Uterus (tissue), 4 donors: Measurements from ENCODE around the gene EGF. TPM values are rescaled to one million over a fixed set of nuclear protein-coding genes. Genes with fewer than 3 reads are reported as not detected.

Experiments used
- DNase-seq, 2 donors: peaks; one replicate each; pipeline ENCODE4 v3.0.0-alpha.2; 2019 to 2020
- H3K27ac ChIP-seq, 2 donors: fragments of 200-600 bp; sonication (generic); 1 replicate in 1 of 2; 2 replicates in 1 of 2; pipeline ENCODE4 v1.5.1; 2016 to 2018
- H3K27me3 ChIP-seq, 2 donors: fragments of 200-600 bp; sonication (generic); one replicate each; pipeline ENCODE4 v1.5.1; 2018 to 2019; ENCODE audit warnings: control low read depth in 1 of 2
- H3K36me3 ChIP-seq, 2 donors: fragments of 200-600 bp; sonication (generic); one replicate each; pipeline ENCODE4 v1.5.1; 2019; ENCODE audit warnings: control low read depth in 1 of 2
- H3K4me1 ChIP-seq, 2 donors: fragments of 200-600 bp; sonication (generic); one replicate each; pipeline ENCODE4 v1.5.1; 2018 to 2019; ENCODE audit warnings: control low read depth in 1 of 2
- H3K4me3 ChIP-seq, 2 donors: fragments of 200-600 bp; sonication (generic); 1 replicate in 1 of 2; 2 replicates in 1 of 2; pipeline ENCODE4 v1.5.1; 2018 to 2019; ENCODE audit warnings: mild to moderate bottlenecking in 1 of 2
- H3K9me3 ChIP-seq, 2 donors: fragments of 200-600 bp; sonication (generic); one replicate each; pipeline ENCODE4 v1.5.1; 2019; ENCODE audit warnings: control low read depth in 1 of 2
- POLR2A ChIP-seq, 2 donors: fragments of 450-650 bp; IDR thresholded peaks; one replicate each; pipeline ENCODE4 v1.6.1; 2016; ENCODE audit warnings: antibody characterized with exemption in 2 of 2, mild to moderate bottlenecking in 1 of 2, moderate library complexity in 1 of 2
- intact Hi-C: fragments of 100-400 bp; cut with DNase I; formaldehyde crosslinking; loops from one replicate; pipeline ENCODE4 v1.15.1; 2023; ENCODE audit warnings: low total_unique reads
- total RNA-seq, 4 donors: library from RNA; depleted of rRNA in 3 of 4; stranded (reverse); fragments of >200 nt in 3 of 4; gene quantifications; one replicate each; pipeline versions ENCODE4 v1.1.0 to v1.2.4, GENCODE V29; 2014 to 2023
- TF ChIP-seq, protein P1 (sequence below), 4 experiments: fragments of 200-600 bp in 2 of 4; fragments of 450-650 bp in 2 of 4; sonication (generic) in 2 of 4; IDR thresholded peaks; one replicate each; pipeline ENCODE4 v1.5.1; 2016 to 2019; ENCODE audit warnings: antibody characterized with exemption in 4 of 4, mild to moderate bottlenecking in 2 of 4, moderate library complexity in 1 of 4
- donor health status: DM: yes; HTN: yes; CAD: no.

Gene EGF
- 1 to 10 TPM; 1.0 to 3.5 (median 1.5) TPM for total RNA-seq

DNA sequence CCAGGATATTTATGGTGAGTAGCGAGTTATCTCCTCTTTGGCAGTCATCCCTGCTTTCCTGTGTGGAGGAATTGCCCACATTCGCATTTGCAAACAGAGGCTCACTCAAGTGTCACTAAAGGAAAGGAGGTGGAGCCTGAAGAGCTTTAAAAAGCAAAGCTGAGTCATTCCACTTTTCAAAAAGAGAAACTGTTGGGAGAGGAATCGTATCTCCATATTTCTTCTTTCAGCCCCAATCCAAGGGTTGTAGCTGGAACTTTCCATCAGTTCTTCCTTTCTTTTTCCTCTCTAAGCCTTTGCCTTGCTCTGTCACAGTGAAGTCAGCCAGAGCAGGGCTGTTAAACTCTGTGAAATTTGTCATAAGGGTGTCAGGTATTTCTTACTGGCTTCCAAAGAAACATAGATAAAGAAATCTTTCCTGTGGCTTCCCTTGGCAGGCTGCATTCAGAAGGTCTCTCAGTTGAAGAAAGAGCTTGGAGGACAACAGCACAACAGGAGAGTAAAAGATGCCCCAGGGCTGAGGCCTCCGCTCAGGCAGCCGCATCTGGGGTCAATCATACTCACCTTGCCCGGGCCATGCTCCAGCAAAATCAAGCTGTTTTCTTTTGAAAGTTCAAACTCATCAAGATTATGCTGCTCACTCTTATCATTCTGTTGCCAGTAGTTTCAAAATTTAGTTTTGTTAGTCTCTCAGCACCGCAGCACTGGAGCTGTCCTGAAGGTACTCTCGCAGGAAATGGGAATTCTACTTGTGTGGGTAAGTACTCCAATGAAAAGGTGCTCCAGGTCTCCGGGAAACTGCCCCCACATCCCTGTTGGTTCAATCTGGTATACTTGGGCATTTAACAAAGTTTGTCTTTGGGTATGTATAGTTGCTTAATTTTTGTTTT is at the start of gene EGF:
Gene EGF (plus strand): TSS at position 178 of the 890 bp plus-strand sequence. CDS start 453 bp downstream, at position 631.
- intact Hi-C loops = no loop called here
- peak; percentile 15 to 18 for DNase-seq
- TF ChIP-seq, protein P1, sequence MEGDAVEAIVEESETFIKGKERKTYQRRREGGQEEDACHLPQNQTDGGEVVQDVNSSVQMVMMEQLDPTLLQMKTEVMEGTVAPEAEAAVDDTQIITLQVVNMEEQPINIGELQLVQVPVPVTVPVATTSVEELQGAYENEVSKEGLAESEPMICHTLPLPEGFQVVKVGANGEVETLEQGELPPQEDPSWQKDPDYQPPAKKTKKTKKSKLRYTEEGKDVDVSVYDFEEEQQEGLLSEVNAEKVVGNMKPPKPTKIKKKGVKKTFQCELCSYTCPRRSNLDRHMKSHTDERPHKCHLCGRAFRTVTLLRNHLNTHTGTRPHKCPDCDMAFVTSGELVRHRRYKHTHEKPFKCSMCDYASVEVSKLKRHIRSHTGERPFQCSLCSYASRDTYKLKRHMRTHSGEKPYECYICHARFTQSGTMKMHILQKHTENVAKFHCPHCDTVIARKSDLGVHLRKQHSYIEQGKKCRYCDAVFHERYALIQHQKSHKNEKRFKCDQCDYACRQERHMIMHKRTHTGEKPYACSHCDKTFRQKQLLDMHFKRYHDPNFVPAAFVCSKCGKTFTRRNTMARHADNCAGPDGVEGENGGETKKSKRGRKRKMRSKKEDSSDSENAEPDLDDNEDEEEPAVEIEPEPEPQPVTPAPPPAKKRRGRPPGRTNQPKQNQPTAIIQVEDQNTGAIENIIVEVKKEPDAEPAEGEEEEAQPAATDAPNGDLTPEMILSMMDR (IDR thresholded peaks at IDR 0.05) = no peak
- TF ChIP-seq POLR2A (IDR thresholded peaks at IDR 0.05) = no peak
- H3K4me3 ChIP-seq = no peak within 1 kb of the TSS
- no peaks in the 10 kb centered on the region for H3K36me3 ChIP-seq
- no peaks in the 10 kb centered on the region for H3K9me3 ChIP-seq
- H3K27ac ChIP-seq = peak within 1 kb of the TSS; percentile 3 to 66
- no peaks in the 10 kb centered on the region for H3K4me1 ChIP-seq
- no peaks in the 10 kb centered on the region for H3K27me3 ChIP-seq

DNA sequence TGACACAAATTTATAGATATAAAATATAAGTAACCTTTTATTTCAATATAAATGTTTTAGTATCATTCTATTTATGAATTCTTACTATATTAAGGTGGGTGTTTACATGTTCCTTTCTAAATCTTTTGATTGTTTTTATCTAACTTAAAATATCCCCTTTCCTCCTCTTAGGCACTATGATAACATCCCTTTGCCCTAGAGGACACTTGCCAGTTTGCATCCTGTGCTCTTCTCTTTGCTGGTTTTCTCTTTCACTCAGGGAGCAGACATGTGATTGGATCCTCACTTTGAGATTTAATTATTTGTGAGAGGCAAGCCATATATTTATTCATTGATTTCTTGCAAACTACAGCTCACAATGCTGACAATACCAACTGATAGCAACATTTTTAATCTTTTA is 48.5 kb upstream of the EGF start:
- no peaks in the 10 kb centered on the region for H3K9me3 ChIP-seq
- H3K4me3 ChIP-seq = no peak overlapping the region
- TF ChIP-seq, protein P1 (IDR thresholded peaks at IDR 0.05) = no peak
- TF ChIP-seq POLR2A (IDR thresholded peaks at IDR 0.05) = no peak
- no peaks in the 10 kb centered on the region for H3K36me3 ChIP-seq
- no peak overlapping the region for H3K27ac ChIP-seq
- no peaks in the 10 kb centered on the region for H3K4me1 ChIP-seq
- intact Hi-C loops = no loop called here
- H3K27me3 ChIP-seq = no peaks in the 10 kb centered on the region
- no peak for DNase-seq

DNA sequence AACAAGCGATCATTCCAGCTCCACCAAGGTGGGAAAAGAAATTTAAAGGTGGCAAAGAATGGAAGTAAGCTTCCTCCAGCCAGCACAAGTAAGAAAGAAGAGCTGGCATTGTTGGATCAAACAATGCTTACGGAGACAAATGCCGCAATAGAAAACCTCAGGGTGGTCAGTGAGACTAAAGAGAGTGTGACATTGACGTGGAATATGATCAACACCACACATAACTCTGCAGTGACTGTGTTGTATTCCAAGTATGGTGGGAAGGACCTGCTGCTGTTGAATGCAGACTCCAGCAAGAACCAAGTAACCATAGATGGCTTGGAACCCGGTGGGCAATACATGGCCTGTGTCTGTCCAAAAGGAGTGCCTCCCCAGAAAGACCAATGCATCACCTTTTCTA is 42.6 kb upstream of the EGF start:
- H3K4me1 ChIP-seq = no peaks in the 10 kb centered on the region

DNA sequence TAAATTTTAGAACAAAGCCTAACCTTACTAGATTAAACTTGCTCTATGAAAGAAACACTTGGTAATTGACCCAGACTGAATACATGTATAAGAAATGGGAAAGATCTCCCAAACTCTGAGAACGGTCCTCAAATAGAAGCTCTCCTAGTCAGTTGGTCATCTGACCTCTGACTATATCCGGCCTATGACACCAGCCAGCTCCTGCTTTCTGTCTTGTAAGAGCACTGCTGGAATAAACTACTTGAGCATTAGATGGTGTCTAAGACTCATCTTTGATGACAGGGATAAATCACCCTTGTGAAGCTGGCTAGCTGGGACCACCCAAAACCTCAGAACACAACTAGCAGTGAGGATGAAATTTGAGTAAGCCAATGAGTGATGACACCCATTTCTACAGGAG is 40.6 kb upstream of the EGF start:
- H3K4me3 ChIP-seq = no peak overlapping the region
- H3K4me1 ChIP-seq = no peaks in the 10 kb centered on the region
- DNase-seq = no peak
- no peak for TF ChIP-seq POLR2A (IDR thresholded peaks at IDR 0.05)
- TF ChIP-seq, protein P1 (IDR thresholded peaks at IDR 0.05) = no peak
- no peaks in the 10 kb centered on the region for H3K36me3 ChIP-seq
- no peaks in the 10 kb centered on the region for H3K9me3 ChIP-seq
- H3K27ac ChIP-seq = no peak overlapping the region
- intact Hi-C loops = no loop called here
- no peaks in the 10 kb centered on the region for H3K27me3 ChIP-seq

More for the DNA sequence above, 42.6 kb upstream of the EGF start:
- no peak for DNase-seq
- H3K9me3 ChIP-seq = no peaks in the 10 kb centered on the region
- H3K27me3 ChIP-seq = no peaks in the 10 kb centered on the region
- no peak overlapping the region for H3K4me3 ChIP-seq
- H3K36me3 ChIP-seq = no peaks in the 10 kb centered on the region
- intact Hi-C loops = no loop called here
- TF ChIP-seq POLR2A (IDR thresholded peaks at IDR 0.05) = no peak
- TF ChIP-seq, protein P1 (IDR thresholded peaks at IDR 0.05) = no peak
- no peak overlapping the region for H3K27ac ChIP-seq

DNA sequence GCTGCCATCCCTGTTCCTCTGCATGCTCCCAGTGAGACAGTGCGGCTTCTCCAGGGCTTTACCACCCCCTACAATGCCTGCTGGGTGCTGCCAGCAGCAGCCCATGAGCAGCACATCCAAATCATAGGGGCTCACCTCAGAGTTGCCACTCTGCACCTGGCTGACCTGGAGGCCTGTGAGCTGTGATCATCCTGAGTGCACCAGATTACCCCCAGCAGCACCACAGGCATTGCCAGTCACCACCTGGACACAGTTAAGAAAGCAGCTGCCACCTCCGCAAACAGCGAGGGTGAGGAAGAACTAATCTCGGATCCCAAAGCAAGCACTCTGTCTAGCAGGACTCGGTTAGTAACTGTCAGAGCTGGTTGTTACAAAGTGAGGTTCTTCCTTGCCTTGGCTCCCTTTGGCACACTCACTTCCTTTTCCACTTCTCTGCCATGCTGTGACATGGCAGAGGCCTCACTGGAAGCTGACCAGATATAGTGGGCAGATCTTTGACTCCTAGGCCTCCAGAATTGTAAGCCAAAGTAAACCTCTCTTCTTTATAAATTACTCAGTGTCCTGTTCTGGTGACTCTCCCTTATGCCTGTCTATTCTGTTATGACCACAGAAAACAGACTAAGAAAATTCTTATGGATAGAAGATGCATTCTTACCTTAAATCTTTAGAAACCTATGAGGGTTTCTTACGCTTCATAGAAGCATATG is 39.6 kb upstream of the EGF start:
- Histone ChIP-seq H3K27ac (no peak overlapping the region), H3K36me3 (no peaks in the 10 kb centered on the region), H3K9me3 (no peaks in the 10 kb centered on the region), H3K4me1 (no peaks in the 10 kb centered on the region), H3K27me3 (no peaks in the 10 kb centered on the region), H3K4me3 (no peak overlapping the region)
- intact Hi-C loops = no loop called here
- TF ChIP-seq, protein P1 (IDR thresholded peaks at IDR 0.05) = no peak
- TF ChIP-seq POLR2A (IDR thresholded peaks at IDR 0.05) = no peak
- DNase-seq = no peak
